Mesothelial cell of epicardium (in vitro differentiated cells): Measurements from ENCODE around the gene TLR10. TPM values are rescaled to one million over a fixed set of nuclear protein-coding genes. Genes with fewer than 3 reads are reported as not detected.

Experiments used
- DNase-seq, 2 experiments: peaks; one replicate each; pipeline ENCODE4 v3.0.0; 2021; ENCODE audit warnings: low spot score in 2 of 2; ENCODE audit not compliant: unreplicated experiment in 2 of 2
- H3K27ac Mint-ChIP-seq: 2 replicates; pipeline ENCODE4 v1.8.0; 2021; ENCODE audit warnings: mixed read lengths
- H3K27me3 Mint-ChIP-seq: 2 replicates; pipeline ENCODE4 v1.8.0; 2021; ENCODE audit warnings: low read depth, mixed read lengths
- H3K36me3 Mint-ChIP-seq: 2 replicates; pipeline ENCODE4 v1.8.0; 2021; ENCODE audit warnings: mixed read lengths
- H3K4me1 Mint-ChIP-seq: 2 replicates; pipeline ENCODE4 v1.8.0; 2021; ENCODE audit warnings: mixed read lengths
- H3K4me3 Mint-ChIP-seq: 2 replicates; pipeline ENCODE4 v1.8.0; 2021; ENCODE audit warnings: mild to moderate bottlenecking, moderate library complexity, mixed read lengths
- H3K9me3 Mint-ChIP-seq: 2 replicates; pipeline ENCODE4 v1.8.0; 2021; ENCODE audit warnings: mixed read lengths
- total RNA-seq: library from RNA; stranded (reverse); gene quantifications from 3 replicates; pipeline ENCODE4 v1.2.1, GENCODE V29; 2021
- TF ChIP-seq, protein P1 (sequence below): fragments of 200-600 bp; sonication (generic); IDR thresholded peaks from one replicate; pipeline ENCODE4 v1.5.0; 2021; ENCODE audit warnings: antibody characterized with exemption; ENCODE audit not compliant: unreplicated experiment

The TLR10 gene
- total RNA-seq, 1 donor from 2014 or later: not detected

DNA sequence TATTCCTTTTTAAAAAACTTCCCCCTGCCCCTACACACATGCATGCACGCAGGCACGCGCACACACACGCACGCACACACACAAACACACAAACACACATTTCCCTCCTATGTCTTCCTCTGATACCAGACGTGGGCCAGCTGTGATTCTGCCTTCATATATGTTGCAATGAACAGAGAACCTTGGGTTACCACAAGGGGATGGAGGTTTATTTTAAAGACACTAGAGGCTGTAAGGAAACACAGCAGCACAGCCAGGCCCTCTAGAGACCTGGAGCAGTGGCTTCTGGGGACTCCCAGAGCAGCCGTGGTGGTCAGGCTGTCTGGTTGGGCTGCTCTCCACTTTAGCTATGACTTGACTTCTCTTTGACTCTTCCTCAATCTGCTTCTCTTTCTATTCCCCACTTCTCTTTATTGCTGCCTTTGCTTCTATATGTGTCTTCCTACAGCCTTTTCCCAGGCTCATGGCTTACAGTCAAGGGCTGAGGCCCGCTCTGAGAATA is 3.2 kb upstream of the TLR10 start:
- DNase-seq: no peak
- no peaks in the 10 kb centered on the region for H3K36me3 Mint-ChIP-seq
- H3K4me1 Mint-ChIP-seq: peaks cover 1% of the 10 kb centered on the region
- no peak overlapping the region for H3K4me3 Mint-ChIP-seq
- no peak overlapping the region for H3K27ac Mint-ChIP-seq
- H3K9me3 Mint-ChIP-seq: peaks cover 6% of the 10 kb centered on the region
- H3K27me3 Mint-ChIP-seq: peaks cover 10% of the 10 kb centered on the region
- TF ChIP-seq, protein P1, sequence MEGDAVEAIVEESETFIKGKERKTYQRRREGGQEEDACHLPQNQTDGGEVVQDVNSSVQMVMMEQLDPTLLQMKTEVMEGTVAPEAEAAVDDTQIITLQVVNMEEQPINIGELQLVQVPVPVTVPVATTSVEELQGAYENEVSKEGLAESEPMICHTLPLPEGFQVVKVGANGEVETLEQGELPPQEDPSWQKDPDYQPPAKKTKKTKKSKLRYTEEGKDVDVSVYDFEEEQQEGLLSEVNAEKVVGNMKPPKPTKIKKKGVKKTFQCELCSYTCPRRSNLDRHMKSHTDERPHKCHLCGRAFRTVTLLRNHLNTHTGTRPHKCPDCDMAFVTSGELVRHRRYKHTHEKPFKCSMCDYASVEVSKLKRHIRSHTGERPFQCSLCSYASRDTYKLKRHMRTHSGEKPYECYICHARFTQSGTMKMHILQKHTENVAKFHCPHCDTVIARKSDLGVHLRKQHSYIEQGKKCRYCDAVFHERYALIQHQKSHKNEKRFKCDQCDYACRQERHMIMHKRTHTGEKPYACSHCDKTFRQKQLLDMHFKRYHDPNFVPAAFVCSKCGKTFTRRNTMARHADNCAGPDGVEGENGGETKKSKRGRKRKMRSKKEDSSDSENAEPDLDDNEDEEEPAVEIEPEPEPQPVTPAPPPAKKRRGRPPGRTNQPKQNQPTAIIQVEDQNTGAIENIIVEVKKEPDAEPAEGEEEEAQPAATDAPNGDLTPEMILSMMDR: no peak

DNA sequence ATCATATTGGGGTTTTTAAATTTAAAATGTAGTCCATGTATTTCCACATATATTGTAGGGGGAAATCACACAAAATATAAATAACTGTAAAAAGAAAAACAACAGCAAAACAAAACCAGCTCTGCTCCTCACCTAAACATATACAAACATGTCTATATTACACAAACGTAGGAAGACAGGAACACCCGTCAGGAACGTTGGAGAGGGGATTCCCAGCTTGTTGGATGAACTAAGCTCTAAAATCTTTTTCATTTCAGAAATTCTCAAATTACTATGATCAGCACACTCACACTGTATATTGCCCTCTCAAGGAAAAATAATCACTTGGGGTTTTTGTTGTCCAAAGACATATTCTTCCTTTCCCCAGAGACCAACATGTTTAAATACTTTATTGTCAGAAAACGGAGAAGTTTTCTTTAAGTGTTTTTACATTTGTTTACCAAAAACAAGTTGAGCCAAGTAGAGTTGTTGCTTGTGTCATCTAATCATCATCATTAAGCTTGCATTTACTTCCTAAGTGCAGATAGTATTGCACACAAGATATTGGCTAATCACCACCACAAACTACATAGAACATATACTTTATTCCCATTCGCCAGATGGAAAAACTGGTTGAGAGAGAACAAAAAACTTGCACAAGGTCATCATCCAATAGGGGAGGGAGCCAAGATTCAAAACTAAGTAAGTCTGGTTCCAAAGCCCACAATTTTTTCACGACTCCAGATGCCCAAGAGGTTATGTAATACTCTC is 2.4 kb upstream of the TLR10 start:
- H3K27ac Mint-ChIP-seq: no peak overlapping the region
- H3K4me3 Mint-ChIP-seq: no peak overlapping the region
- TF ChIP-seq, protein P1: no peak
- no peak for DNase-seq
- H3K36me3 Mint-ChIP-seq: no peaks in the 10 kb centered on the region
- H3K9me3 Mint-ChIP-seq: peaks cover 6% of the 10 kb centered on the region
- H3K27me3 Mint-ChIP-seq: peaks cover 9% of the 10 kb centered on the region
- peaks cover 1% of the 10 kb centered on the region for H3K4me1 Mint-ChIP-seq

DNA sequence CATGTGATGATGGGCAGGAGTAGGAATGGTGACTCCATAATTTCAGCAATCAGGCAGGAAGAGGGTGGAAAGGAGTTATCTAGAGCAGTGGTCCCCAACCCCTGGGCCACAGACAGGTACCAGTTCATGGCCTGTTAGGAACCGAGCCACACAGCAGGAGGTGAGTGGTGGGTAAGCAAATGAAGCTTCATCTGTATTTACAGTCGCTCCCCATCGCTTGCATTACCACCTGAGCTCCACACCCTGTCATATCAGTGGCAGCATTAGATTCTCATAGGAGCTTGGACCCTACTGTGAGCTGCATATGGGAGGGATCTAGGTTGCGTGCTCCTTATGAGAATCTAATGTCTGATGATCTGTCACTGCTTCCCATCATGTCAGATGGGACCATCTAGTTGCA is 1.4 kb upstream of the TLR10 start:
- DNase-seq: no peak
- no peak overlapping the region for H3K27ac Mint-ChIP-seq
- peaks cover 1% of the 10 kb centered on the region for H3K4me1 Mint-ChIP-seq
- no peaks in the 10 kb centered on the region for H3K36me3 Mint-ChIP-seq
- TF ChIP-seq, protein P1: no peak
- no peaks in the 10 kb centered on the region for H3K9me3 Mint-ChIP-seq
- H3K4me3 Mint-ChIP-seq: no peak overlapping the region
- H3K27me3 Mint-ChIP-seq: peaks cover 7% of the 10 kb centered on the region

DNA sequence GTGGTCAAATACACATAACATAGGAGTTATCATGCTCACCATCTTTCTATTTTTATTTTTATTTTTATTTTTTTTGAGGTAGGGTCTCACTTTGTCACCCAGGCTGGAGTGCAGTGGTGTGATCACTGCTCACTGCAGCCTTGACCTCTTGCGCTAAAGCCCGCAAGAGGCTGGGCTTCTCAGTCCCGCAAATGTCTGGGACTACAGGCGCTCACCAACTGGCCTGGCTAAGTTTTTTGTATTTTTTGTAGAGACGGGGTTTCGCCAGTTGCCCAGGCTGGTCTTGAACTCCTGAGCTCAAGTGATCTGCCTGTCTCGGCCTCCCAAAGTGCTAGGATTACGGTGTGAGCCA is 295 bp upstream of the TLR10 start:
- no peaks in the 10 kb centered on the region for H3K36me3 Mint-ChIP-seq
- H3K4me1 Mint-ChIP-seq: peaks cover 3% of the 10 kb centered on the region
- no peaks in the 10 kb centered on the region for H3K9me3 Mint-ChIP-seq
- DNase-seq: no peak
- no peak overlapping the region for H3K27ac Mint-ChIP-seq
- no peak overlapping the region for H3K4me3 Mint-ChIP-seq
- TF ChIP-seq, protein P1: no peak
- H3K27me3 Mint-ChIP-seq: peaks cover 7% of the 10 kb centered on the region

DNA sequence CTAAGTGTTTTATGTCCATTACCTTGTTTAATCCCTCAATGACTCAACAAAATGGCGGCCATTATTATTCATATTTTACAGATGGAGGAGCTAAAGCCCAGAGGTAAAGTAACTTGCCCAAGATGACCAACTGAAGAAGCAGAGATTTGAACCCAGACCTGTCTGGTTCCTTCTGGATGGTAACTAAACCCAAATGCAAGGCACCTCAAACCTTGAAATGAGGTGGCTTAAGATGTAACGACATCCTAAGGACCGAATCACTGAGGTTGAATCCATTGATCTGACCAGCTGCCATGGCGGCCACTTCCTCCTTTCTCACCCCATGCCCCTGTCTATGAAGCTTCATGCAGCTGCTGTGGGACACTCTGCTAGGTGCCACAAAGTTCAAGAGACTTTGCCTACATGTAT is 932 bp downstream of the TLR10 start:
- DNase-seq: no peak
- Mint-ChIP-seq H3K4me3 (no peak overlapping the region), H3K27me3 (peaks cover 7% of the 10 kb centered on the region), H3K4me1 (peaks cover 3% of the 10 kb centered on the region), H3K36me3 (no peaks in the 10 kb centered on the region), H3K9me3 (peaks cover 5% of the 10 kb centered on the region), H3K27ac (no peak overlapping the region)
- TF ChIP-seq, protein P1: no peak
